ACC112 (cell line): Measurements from ENCODE around the gene ATP5ME.

Experiments used
- H2AFZ ChIP-seq: fragments of 200-600 bp; sonication (generic); one replicate; pipeline ENCODE4 v1.6.0; 2017; ENCODE audit warnings: antibody characterized with exemption, low read length; ENCODE audit not compliant: unreplicated experiment
- H3K27ac ChIP-seq: fragments of 200-600 bp; sonication (generic); 2 replicates; pipeline ENCODE4 v1.5.1; 2014; ENCODE audit warnings: low read depth, mild to moderate bottlenecking, antibody characterized with exemption, low read length, moderate library complexity
- H3K27me3 ChIP-seq: fragments of 200-600 bp; sonication (generic); 2 replicates; pipeline ENCODE4 v1.6.1; 2014; ENCODE audit warnings: mild to moderate bottlenecking, antibody characterized with exemption, low read length, moderate library complexity, mixed read lengths; ENCODE audit not compliant: insufficient read depth
- H3K36me3 ChIP-seq: fragments of 200-600 bp; sonication (generic); 2 replicates; pipeline ENCODE4 v1.6.1; 2016; ENCODE audit warnings: mild to moderate bottlenecking, antibody characterized with exemption, low read length, moderate library complexity, mixed read lengths; ENCODE audit not compliant: insufficient read depth
- H3K4me1 ChIP-seq: fragments of 200-600 bp; sonication (generic); one replicate; pipeline ENCODE4 v1.6.1; 2016; ENCODE audit warnings: low read length, mixed read lengths; ENCODE audit not compliant: insufficient read depth, unreplicated experiment, control insufficient read depth
- H3K4me3 ChIP-seq: fragments of 200-600 bp; sonication (generic); 2 replicates; pipeline ENCODE4 v1.5.1; 2014; ENCODE audit warnings: mild to moderate bottlenecking, low read depth, low read length
- H3K79me2 ChIP-seq: fragments of 200-600 bp; sonication (generic); one replicate; pipeline ENCODE4 v1.6.0; 2016; ENCODE audit warnings: low read length; ENCODE audit not compliant: control insufficient read depth, unreplicated experiment, insufficient read depth

ATP5ME gene

GRCh38 chr4:665751-666435 is 8.2 kb downstream of the ATP5ME start:
- H3K27ac ChIP-seq, result no peak overlapping the region
- no peak overlapping the region for H2AFZ ChIP-seq
- no peaks in the 10 kb centered on the region for H3K79me2 ChIP-seq
- H3K4me1 ChIP-seq, result no peaks in the 10 kb centered on the region
- H3K4me3 ChIP-seq, result no peak overlapping the region
- H3K27me3 ChIP-seq, result peaks cover 15% of the 10 kb centered on the region
- peaks cover 6% of the 10 kb centered on the region; the same call in 1 of the 2 replicates for H3K36me3 ChIP-seq

DNA sequence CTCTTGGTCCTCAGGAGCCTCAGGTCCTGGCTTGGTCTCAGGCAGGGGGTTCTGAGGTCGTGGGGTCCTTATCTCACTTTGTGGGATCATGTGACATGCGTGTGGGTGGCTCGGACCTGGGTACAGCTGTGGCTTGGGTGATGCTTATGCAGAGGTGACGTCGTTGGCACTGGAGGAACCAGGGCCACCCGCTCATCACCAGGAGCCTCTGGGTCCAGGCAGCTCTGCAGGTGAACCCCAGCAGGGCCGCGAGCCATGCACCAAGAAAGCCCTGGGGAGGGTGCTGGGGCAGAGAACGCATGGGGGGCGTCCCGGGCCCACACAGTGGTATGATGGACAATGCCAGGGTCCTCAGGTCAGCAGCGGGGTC is 8.7 kb downstream of the ATP5ME start:
- Histone ChIP-seq H2AFZ (no peak overlapping the region), H3K27me3 (peaks cover 15% of the 10 kb centered on the region), H3K27ac (no peak overlapping the region), H3K79me2 (no peaks in the 10 kb centered on the region), H3K4me3 (no peak overlapping the region), H3K4me1 (no peaks in the 10 kb centered on the region), H3K36me3 (peaks cover under 1% of the 10 kb centered on the region; the same call in 1 of the 2 replicates)

GRCh38 chr4:664713-665231 is 9.3 kb downstream of the ATP5ME start:
- no peaks in the 10 kb centered on the region for H3K4me1 ChIP-seq
- H3K79me2 ChIP-seq, result no peaks in the 10 kb centered on the region
- H2AFZ ChIP-seq, result no peak overlapping the region
- H3K27ac ChIP-seq, result no peak overlapping the region
- H3K36me3 ChIP-seq, result no peaks in the 10 kb centered on the region
- H3K27me3 ChIP-seq, result peaks cover 15% of the 10 kb centered on the region
- H3K4me3 ChIP-seq, result no peak overlapping the region

- no peaks in the 10 kb centered on the region for H3K36me3 ChIP-seq
- no peaks in the 10 kb centered on the region for H3K4me1 ChIP-seq
- H3K4me3 ChIP-seq, result peak overlapping the region; percentile 80
- peak overlapping the region; percentile 36 for H2AFZ ChIP-seq
- H3K27ac ChIP-seq, result no peak overlapping the region
- peaks cover 15% of the 10 kb centered on the region for H3K27me3 ChIP-seq
- H3K79me2 ChIP-seq, result no peaks in the 10 kb centered on the region
These were observed 10.3 kb downstream of the ATP5ME start for GRCh38 chr4:663438-664428.

DNA sequence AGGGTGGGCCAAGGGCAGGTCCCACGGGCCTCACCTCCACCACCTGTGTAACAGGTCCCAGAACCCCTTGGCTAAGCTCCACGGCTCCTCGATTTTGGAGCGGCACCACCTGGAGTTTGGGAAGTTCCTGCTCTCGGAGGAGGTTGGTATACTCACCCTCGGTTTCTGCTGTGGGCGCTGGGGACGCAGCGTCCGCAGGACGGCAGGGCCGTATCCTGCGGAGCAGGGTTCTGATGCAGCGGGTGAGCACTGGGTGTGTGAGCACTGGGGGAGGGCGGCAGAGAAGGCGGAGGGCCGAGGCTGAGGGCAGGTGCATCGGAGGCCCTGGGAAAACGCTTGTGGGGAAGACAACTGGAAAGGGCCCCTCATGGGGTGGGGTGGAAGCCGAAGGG is 11.0 kb downstream of the ATP5ME start:
- peaks cover 15% of the 10 kb centered on the region for H3K27me3 ChIP-seq
- no peaks in the 10 kb centered on the region for H3K36me3 ChIP-seq
- H3K4me3 ChIP-seq, result peak overlapping the region; percentile 80
- peak overlapping the region; percentile 36 for H2AFZ ChIP-seq
- no peaks in the 10 kb centered on the region for H3K79me2 ChIP-seq
- H3K27ac ChIP-seq, result no peak overlapping the region
- H3K4me1 ChIP-seq, result no peaks in the 10 kb centered on the region

DNA sequence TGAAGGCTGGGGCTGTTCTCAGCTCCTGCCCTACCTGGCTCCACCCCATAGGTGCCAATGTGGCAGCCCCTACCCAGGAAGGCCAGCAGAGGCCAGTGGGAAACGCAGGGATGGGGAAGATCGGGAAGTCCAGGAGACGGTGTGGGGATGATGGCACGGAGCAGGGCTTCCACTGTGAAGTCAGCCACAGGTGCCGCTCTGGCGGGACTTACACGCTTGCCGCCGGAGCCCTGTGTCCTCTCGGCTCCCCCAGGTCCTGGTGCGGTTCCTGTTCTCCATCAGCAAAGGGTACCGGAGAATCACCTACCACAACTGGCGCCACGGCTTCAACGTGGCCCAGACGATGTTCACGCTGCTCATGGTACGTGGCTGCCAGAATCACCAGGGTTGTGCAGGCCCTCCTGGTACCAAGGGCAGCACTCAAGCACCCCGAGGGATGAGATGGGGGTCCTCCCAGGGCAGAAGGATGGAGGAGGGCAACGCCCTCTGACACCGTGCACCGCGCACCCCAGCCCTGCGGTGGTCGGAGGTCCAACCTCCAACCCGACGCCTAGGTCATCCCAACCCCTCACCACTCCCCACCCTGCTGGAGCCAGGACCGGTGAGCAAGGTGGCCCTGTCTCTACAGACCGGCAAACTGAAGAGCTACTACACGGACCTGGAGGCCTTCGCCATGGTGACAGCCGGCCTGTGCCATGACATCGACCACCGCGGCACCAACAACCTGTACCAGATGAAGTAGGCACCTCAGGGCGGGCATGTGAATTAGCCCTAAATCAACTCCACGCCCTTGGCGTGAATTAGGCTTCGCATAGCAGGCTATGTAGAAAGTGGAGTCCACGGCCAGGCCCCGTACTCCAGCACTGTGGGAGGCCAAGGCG is 12.0 kb downstream of the ATP5ME start:
- no peak overlapping the region for H3K4me3 ChIP-seq
- H3K79me2 ChIP-seq, result no peaks in the 10 kb centered on the region
- H3K27me3 ChIP-seq, result peaks cover 15% of the 10 kb centered on the region
- H2AFZ ChIP-seq, result no peak overlapping the region
- H3K4me1 ChIP-seq, result no peaks in the 10 kb centered on the region
- no peak overlapping the region for H3K27ac ChIP-seq
- H3K36me3 ChIP-seq, result no peaks in the 10 kb centered on the region

DNA sequence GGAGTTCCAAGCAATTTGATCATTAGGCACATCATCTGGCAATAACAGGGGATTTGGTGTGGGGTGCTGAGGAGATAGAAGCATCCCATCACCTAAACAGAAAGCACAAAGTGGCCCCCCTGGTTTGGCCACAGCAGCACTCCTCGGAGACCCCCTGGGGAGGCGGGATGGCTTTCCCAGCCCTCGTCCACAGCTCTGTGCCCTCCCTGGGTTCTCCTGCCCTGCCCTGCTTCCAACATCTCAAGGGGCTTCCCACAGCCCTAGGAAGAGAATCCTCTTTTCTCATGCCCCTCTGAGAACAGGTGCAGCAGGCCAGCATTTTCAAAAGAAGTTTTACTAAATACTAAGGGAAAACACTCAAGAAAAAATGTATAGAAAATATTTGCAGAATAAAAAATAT is 12.8 kb downstream of the ATP5ME start:
- Histone ChIP-seq H3K27me3 (peaks cover 15% of the 10 kb centered on the region), H3K4me3 (no peak overlapping the region), H3K4me1 (no peaks in the 10 kb centered on the region), H2AFZ (no peak overlapping the region), H3K27ac (no peak overlapping the region), H3K36me3 (no peaks in the 10 kb centered on the region), H3K79me2 (no peaks in the 10 kb centered on the region)

GRCh38 chr4:660401-660800 is 13.7 kb downstream of the ATP5ME start:
- Histone ChIP-seq H3K27me3 (peaks cover 15% of the 10 kb centered on the region), H3K27ac (no peak overlapping the region), H2AFZ (no peak overlapping the region), H3K36me3 (no peaks in the 10 kb centered on the region), H3K79me2 (no peaks in the 10 kb centered on the region), H3K4me1 (no peaks in the 10 kb centered on the region), H3K4me3 (no peak overlapping the region)

DNA sequence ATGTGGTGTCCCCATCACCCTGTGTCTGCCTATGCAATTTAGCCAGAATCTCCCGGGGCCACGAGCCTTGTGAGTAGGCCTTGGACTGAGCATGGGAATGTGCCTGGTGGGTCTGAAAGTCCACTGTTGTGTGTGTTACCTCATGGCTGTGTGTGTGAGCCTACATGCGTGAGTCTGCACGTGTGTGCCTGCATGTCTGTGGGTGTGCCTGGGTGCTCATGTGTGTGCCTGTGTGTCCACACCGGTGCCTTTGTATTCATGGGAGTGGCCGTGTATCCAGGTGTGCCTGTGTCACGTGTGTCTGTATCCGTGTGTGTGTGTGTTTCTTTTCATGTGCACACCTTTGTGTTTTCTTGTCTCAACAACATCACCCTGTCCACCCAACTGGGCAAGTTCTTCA is 14.2 kb downstream of the ATP5ME start:
- Histone ChIP-seq H3K27me3 (peaks cover 15% of the 10 kb centered on the region), H3K36me3 (no peaks in the 10 kb centered on the region), H2AFZ (no peak overlapping the region), H3K27ac (no peak overlapping the region), H3K79me2 (no peaks in the 10 kb centered on the region), H3K4me1 (no peaks in the 10 kb centered on the region), H3K4me3 (no peak overlapping the region)
